Measurements from ENCODE around the gene JADE1. TPM values are rescaled to one million over a fixed set of nuclear protein-coding genes. Genes with fewer than 3 reads are reported as not detected.

Gene JADE1
- total RNA-seq, 2 experiments from 2014 or later: 43.1 to 64.0 TPM

DNA sequence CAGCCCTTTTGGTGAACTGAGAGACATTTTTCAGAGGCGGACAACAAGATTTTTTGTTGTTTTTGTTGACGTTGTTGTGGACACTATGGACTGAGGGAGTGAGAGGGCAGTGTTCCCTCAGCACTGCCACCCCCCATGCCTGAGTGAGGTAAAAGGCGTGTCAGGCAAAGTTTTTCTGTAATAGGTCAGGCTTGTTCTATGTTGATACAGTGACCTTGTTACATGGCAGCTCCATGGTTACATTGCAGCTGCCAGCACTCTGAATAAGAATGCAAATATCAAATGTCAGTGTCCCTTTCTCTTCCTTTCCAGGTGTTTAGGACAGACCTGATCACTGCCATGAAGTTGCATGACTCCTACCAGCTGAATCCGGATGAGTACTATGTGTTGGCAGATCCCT, 36.6 kb downstream of the JADE1 start:
- Histone ChIP-seq H3K27ac (ENCODE audit: low read depth, low read length, poor library complexity, severe bottlenecking) (no peak overlapping the region), H3K4me3 (ENCODE audit: low read depth, low read length, poor library complexity, severe bottlenecking) (no peak overlapping the region), H3K4me2 (ENCODE audit: low read length) (no peak overlapping the region), H4K20me1 (ENCODE audit: insufficient read depth, low read length) (peaks cover 4% of the 10 kb centered on the region; the same call in 1 of the 2 replicates), H2AFZ (ENCODE audit: low read length) (no peak overlapping the region), H3K36me3 (ENCODE audit: insufficient read depth, low read length) (peaks cover 100% of the 10 kb centered on the region), H3K9me3 (ENCODE audit: low read length) (no peaks in the 10 kb centered on the region), H3K9me2 (ENCODE audit: insufficient read depth, low read length) (no peaks in the 10 kb centered on the region), H3K79me2 (ENCODE audit: insufficient read depth, low read depth, low read length) (peaks cover 5% of the 10 kb centered on the region; the same call in 1 of the 2 replicates), H3K4me1 (ENCODE audit: insufficient read depth, low read length, poor library complexity, severe bottlenecking) (no peaks in the 10 kb centered on the region)
- DNase-seq (ENCODE audit: low spot score): no peak
- intact Hi-C loops (cut with micrococcal nuclease; ENCODE audit: unreplicated experiment): no loop called here
- TF ChIP-seq, protein P1, sequence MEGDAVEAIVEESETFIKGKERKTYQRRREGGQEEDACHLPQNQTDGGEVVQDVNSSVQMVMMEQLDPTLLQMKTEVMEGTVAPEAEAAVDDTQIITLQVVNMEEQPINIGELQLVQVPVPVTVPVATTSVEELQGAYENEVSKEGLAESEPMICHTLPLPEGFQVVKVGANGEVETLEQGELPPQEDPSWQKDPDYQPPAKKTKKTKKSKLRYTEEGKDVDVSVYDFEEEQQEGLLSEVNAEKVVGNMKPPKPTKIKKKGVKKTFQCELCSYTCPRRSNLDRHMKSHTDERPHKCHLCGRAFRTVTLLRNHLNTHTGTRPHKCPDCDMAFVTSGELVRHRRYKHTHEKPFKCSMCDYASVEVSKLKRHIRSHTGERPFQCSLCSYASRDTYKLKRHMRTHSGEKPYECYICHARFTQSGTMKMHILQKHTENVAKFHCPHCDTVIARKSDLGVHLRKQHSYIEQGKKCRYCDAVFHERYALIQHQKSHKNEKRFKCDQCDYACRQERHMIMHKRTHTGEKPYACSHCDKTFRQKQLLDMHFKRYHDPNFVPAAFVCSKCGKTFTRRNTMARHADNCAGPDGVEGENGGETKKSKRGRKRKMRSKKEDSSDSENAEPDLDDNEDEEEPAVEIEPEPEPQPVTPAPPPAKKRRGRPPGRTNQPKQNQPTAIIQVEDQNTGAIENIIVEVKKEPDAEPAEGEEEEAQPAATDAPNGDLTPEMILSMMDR (conservative IDR thresholded peaks at IDR 0.05; ENCODE audit: low read length): no peak
- no peak for TF ChIP-seq EZH2phosphoT487 (IDR thresholded peaks at IDR 0.05; ENCODE audit: borderline replicate concordance, low read depth, low read length)
- POLR2A ChIA-PET: no interaction called here
- BruUV-seq (replicated peaks): no TSS peak
- CTCF ChIA-PET (ENCODE audit: unreplicated experiment): interaction anchor here (0.5 kb wide), 1 partner anchor 655 kb away, joined by 3 read pairs; no protein-coding TSS in a partner anchor

DNA sequence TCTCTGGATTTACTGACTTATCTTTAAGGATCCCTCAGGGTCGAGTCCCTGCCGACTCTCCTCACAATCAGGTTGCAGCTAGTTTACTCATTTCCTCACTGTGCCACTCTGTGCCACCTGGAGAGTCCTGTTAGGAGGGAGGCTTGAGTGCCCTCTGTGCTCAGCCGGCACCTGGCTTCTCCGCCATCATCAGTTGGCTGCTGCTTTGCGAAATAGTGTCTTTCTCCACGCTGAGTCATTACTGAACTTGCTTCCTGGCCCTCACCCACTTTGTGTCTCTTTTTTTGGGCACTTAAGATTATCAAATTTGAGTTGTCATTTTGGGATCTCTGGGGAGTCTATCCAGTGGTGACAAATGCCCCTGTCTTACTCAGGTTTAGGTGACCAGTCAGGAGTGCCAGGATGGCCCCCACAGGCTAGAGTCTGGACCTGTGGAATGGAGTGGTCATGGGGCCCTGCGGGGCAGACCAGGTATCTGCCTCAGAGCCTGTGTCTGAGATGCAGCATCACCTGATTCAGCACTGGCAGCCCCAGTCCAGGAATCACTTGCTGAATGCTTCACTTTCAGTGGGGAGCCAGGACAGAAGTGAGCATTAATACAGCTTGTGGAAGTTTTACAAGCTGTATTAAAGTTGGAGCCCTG, 37.7 kb downstream of the JADE1 start:
- no peak for DNase-seq (ENCODE audit: low spot score)
- H3K4me1 ChIP-seq (ENCODE audit: insufficient read depth, low read length, poor library complexity, severe bottlenecking): no peaks in the 10 kb centered on the region
- ChIA-PET CTCF (ENCODE audit: unreplicated experiment) (no interaction called here), POLR2A (no interaction called here)
- no peak overlapping the region for H3K4me2 ChIP-seq (ENCODE audit: low read length)
- no peaks in the 10 kb centered on the region for H3K9me2 ChIP-seq (ENCODE audit: insufficient read depth, low read length)
- no peak overlapping the region for H3K4me3 ChIP-seq (ENCODE audit: low read depth, low read length, poor library complexity, severe bottlenecking)
- no peak overlapping the region for H3K27ac ChIP-seq (ENCODE audit: low read depth, low read length, poor library complexity, severe bottlenecking)
- BruUV-seq (replicated peaks): no TSS peak
- no peaks in the 10 kb centered on the region for H3K79me2 ChIP-seq (ENCODE audit: insufficient read depth, low read depth, low read length)
- TF ChIP-seq, protein P1 (conservative IDR thresholded peaks at IDR 0.05; ENCODE audit: low read length): no peak
- TF ChIP-seq EZH2phosphoT487 (IDR thresholded peaks at IDR 0.05; ENCODE audit: borderline replicate concordance, low read depth, low read length): no peak
- no peaks in the 10 kb centered on the region; the same call in 1 of the 2 replicates for H4K20me1 ChIP-seq (ENCODE audit: insufficient read depth, low read length)
- H3K36me3 ChIP-seq (ENCODE audit: insufficient read depth, low read length): peaks cover 99% of the 10 kb centered on the region
- no peak overlapping the region for H2AFZ ChIP-seq (ENCODE audit: low read length)
- intact Hi-C loops (cut with micrococcal nuclease; ENCODE audit: unreplicated experiment): no loop called here
- no peaks in the 10 kb centered on the region for H3K9me3 ChIP-seq (ENCODE audit: low read length)

DNA sequence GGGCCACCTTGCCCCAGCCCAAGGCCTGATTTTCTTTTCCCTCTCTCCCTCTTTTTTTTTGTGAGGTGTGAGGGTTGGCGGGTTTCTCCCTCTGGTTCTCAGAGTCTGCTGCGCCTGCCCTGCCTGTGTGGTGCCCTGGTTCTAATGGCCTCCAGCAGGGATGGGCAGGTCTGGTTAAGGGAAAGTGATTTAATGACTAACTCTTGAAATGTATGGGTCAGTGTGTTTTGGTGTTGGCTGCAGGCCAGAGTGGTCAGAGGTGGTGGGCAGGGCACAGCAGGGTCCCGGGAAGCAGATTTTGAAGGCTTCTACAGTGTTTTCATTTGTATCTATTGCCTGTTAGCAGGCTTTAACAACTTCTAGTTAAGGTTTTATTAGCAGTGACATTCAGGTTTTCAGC, 39.0 kb downstream of the JADE1 start:
- DNase-seq (ENCODE audit: low spot score): no peak
- Histone ChIP-seq H3K9me2 (ENCODE audit: insufficient read depth, low read length) (no peaks in the 10 kb centered on the region), H3K27ac (ENCODE audit: low read depth, low read length, poor library complexity, severe bottlenecking) (no peak overlapping the region), H3K36me3 (ENCODE audit: insufficient read depth, low read length) (peaks cover 99% of the 10 kb centered on the region), H2AFZ (ENCODE audit: low read length) (no peak overlapping the region), H3K4me3 (ENCODE audit: low read depth, low read length, poor library complexity, severe bottlenecking) (no peak overlapping the region), H3K4me2 (ENCODE audit: low read length) (no peak overlapping the region), H3K4me1 (ENCODE audit: insufficient read depth, low read length, poor library complexity, severe bottlenecking) (no peaks in the 10 kb centered on the region), H3K79me2 (ENCODE audit: insufficient read depth, low read depth, low read length) (no peaks in the 10 kb centered on the region), H3K9me3 (ENCODE audit: low read length) (no peaks in the 10 kb centered on the region), H4K20me1 (ENCODE audit: insufficient read depth, low read length) (no peaks in the 10 kb centered on the region; the same call in 1 of the 2 replicates)
- CTCF ChIA-PET (ENCODE audit: unreplicated experiment): no interaction called here
- no TSS peak for BruUV-seq (replicated peaks)
- no peak for TF ChIP-seq EZH2phosphoT487 (IDR thresholded peaks at IDR 0.05; ENCODE audit: borderline replicate concordance, low read depth, low read length)
- TF ChIP-seq, protein P1 (conservative IDR thresholded peaks at IDR 0.05; ENCODE audit: low read length): no peak
- intact Hi-C loops (cut with micrococcal nuclease; ENCODE audit: unreplicated experiment): no loop called here
- POLR2A ChIA-PET: no interaction called here

Measured in OCI-LY7 (cell line).